ENCODE data around the gene RAB28.
"Not testable (repeated sequence)": the region's sequence is repeated elsewhere in the genome, so short reads cannot be mapped to it uniquely, and the experiment has no call there.

RAB28 gene

DNA sequence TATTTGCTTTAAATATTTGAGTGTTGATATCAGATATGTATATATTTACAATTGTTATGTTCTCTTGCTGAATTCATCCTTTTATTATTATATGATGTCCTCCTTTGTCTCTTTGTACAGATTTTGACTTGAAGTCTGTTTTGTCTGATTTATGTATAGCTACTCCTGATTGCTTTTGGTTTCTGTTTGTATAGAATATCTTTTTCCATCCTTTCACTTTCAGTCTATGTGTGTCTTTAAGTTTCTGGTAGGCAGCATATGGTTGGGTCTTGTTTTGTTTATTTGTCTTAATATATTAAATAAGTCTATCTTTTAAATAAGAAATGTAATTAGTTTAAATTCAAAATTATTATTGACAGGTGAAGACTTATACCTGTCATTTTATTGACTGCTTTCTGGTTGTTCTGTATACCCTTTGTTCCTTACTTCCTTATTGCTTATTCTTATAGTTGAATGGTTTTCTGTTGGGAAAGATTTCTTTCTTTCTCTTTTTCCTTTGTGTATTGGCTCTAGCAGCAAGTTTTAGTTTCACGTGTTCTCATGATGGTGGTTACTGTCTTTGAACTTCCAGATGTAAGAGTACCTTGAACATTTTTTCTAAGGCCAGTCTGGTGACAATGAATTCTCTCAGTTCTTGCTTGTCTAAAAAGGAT is 31.1 kb downstream of the RAB28 start:
- no peak for DNase-seq (ENCODE audit: extremely low read depth in 1 of 2, low read depth in 1 of 2)

DNA sequence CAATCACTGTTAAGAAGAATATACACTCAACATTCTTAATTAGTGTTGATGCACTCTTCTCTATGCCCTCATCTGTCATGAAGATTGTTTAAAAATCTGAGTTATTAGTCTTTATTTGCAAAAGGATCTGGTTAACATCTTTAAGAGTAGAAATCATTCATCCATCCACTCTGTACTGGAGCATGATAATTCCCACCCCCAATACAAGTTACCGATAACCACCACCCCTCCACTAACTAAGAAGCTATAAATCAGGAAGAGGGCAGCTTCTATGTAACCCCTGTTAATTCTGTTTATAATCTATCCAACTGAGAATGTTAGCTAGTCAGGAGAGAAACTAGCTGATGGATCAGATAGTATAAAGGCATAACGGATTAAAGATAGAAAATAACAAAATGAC is 34.5 kb downstream of the RAB28 start:
- DNase-seq (ENCODE audit: extremely low read depth in 1 of 2, low read depth in 1 of 2): no peak

DNA sequence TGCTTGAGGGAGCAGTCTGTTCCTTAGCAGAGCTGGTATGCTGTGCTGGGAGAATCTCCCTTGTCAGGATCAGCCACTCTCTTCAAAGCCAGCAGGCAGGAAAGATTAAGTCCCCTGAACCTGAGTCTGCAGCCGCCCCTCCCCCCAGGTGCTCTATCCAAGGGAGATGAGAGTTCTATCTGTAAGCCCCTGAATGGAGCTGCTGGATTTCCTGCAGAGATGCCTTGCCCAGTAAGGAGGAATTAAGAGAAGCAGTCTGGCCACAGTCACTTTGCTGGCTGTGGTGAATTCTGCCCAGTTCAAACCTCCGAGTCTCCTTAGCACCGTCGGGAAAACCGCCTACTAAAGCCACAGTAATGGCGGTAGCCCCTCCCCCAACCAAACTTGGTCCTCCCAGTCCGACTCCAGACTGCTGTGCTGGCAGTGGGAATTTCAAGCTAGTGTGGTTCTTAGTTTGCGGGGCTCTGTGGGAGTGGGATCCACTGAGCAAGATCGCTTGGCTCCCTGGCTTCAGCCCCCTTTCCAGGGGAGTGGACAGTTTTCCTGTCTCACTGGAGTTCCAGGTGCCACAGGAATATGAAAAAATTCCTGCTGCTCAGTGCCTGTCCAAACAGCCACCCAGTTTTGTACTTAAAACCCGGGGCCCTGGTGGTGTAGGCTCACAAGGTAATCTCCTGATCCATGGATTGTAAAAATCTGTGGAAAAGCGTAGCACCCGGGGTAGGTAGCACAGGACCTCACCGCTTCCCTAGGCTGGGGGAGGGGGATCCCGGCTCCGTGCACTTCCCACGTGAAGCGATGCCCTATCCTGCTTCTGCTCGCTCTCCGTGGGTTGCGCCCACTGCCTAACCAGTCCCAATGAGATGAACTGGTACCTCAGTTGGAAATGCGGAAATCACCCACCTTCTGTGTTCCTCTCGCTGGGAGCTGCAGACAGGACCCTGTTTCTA is 38.0 kb downstream of the RAB28 start:
- no peak for DNase-seq (ENCODE audit: extremely low read depth in 1 of 2, low read depth in 1 of 2)

DNA sequence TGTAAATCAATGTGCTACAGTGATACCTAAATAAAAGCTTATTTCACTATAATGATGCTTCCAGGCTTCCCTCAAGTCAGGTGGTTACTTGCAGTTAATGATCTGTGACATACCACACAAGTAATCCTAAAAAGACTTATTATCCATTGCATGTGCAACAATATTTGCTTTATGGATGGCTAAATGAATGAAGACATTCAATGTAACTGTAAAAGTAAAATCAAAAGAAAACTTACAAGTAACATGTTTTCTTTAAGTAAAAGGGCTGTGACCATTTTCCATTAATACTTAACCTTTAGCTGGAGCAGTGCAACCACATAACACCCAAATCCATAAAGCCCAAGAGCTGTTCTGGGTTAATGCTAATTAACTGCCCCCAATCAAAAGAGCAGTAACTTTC is 42.6 kb downstream of the RAB28 start:
- DNase-seq (ENCODE audit: extremely low read depth in 1 of 2, low read depth in 1 of 2): no peak

DNA sequence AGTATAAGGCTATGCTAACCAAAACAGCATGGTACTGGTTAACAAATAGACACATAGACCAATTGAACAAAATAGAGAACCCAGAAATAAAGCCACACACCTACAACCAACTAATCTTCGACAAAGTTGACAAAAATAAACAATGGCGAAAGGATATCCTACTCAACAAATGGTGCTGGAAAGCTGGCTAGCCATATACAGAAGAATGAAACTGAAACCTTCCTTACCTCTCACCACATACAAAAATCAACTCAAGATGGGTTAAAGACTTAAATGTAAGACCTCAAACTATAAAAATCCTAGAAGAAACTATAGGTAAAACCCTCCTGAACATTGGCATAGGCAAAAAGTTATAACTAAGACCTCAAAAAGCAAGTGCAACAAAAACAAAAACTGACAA is 47.2 kb downstream of the RAB28 start:
- no peak for DNase-seq (ENCODE audit: extremely low read depth in 1 of 2, low read depth in 1 of 2)

DNA sequence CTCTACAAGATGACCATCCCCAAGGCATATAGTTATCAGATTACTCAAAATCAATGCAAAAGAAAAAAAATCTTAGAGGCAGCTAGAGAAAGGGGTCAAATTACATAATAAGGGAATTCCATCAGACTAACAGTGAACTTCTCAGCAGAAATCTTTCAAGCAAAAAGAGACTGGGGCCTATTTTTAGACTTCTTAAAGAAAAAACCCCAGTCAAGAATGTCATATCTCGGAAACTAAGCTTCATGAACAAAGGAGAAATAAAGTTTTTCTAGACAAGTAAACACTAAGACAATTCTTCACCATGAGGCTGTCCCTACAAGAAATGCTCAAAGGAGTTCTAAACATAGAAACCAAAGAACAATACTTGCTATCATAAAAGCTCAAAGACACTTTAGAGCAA is 51.7 kb downstream of the RAB28 start:
- DNase-seq (ENCODE audit: extremely low read depth in 1 of 2, low read depth in 1 of 2): no peak

DNA sequence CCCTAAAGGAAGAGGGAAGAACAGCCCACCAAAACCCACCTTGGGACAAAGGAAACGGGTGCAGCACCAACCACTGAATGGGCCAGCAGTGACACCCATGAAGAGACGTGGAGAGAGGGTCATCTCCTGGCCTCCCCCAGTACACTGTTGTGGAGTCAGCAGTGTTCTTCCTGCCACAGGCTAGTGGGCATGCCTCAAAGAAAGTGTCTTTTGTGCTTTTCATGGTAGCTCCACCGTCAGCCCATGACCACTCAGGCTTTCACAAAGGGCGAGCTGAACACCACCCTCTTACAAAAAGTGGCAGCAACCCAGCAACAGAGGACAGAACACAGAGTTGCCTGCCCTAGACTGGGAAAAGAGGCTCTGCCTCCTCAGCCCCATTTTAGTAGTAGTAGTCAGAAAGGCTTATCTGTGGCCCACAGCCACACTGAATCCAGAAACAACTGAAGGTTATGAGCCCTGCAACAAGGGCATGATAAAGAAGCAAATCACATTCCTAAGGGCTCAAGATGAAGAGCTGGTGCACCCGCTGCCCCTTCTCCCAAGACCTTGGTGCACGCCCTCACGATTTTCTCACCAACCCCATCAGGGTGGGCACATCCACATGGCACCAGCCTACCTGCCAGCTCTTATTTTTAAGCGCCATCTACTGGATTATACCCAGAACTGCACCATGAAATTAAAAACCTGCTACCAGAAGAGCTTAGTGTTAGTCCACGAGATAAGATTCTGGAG is 53.1 kb downstream of the RAB28 start:
- DNase-seq (ENCODE audit: extremely low read depth in 1 of 2, low read depth in 1 of 2): no peak

DNA sequence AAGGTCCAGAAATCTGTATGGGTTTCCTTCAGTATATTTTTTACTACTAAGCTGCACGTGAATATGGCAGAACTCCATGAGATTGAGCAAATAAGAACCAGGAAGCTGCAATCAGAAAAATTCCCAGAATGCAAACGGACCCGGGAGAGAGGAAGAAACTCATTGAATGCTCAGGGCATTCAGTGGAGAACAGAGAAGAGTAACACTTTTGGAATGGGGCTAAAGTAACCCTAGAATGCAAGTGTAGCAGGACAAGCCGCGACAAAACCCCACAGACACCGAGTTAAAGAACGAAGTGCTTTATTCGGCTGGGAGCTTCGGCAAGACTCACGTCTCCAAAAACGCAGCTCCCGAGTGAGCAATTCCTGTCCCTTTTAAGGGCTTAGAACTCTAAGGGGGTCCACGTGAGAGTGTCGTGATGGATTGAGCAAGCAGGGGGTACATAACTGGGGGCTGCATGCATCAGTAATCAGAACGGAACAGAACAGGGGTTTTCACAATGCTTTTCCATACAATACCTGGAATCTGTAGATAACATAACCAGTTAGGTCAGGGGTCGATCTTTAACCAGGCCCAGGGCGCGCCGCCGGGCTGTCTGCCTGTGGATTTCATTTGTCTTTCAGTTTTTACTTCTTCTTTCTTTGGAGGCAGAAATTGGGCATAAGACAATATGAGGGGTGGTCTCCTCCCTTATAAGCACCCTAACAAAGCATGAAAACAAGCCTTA is 56.4 kb downstream of the RAB28 start:
- no peak for DNase-seq (ENCODE audit: extremely low read depth in 1 of 2, low read depth in 1 of 2)

DNA sequence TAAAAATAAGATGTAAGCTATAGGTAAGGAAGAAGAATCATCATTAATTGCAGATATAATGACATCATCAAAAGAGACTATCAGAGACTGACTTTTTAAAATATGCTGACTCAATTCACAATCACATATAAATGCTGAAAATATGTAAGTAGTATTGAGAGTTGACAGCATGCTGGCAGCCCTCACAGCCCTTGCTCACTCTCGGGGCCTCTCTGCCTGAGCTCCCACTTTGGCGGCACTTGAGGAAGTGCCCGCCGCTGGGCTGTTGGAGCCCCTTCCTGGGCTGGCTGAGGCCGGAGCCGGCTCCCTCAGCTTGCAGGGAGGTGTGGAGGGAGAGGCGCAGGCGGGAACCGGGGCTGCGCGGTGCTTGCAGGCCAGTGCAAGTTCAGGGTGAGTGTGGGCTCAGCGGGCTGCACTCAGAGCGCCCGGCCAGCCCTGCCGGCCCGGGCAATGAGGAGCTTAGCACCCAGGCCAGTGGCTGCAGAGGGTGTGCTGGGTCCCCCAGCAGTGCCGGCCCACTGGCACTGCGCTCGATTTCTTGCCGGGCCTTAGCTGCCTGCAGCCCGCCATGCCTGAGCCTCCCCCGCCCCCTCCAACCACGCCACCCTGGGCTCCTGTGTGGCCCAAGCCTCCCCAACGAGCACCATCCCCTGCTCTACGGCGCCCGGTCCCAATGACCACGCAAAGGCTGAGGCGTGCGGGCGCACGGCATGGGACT is 68.9 kb downstream of the RAB28 start:
- no peak for DNase-seq (ENCODE audit: extremely low read depth in 1 of 2, low read depth in 1 of 2)

DNA sequence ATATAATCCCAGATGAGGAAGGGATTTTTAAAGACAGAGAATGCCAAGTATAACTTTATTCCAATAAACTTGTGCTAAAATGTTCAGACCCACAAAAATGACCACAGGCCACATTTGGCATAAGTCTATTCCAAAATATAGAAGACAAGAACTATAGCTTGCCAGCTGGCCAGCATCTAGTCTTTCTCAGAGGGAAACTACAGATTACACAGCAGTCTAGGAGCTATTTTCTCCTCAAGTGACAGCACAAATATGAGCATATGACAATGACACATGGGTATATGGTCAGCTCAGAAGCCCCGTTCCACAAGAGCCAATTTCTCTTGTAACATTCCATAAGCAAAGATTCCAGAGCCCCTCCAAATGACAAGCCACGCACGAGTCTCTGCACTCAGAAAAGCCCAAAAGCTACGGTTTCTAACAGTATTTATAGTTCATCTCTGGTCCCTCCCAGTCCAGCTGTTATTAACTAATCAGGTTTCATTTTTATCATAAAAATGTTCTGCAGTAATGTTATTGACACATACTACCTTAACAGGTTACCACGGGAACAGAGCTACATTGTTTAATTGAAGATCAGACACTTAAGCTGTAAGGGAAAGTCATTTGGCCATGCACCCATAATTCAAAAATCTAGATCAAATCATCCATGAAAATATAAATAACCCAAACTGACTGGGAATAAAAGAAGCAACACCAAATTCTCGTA is 70.3 kb downstream of the RAB28 start:
- DNase-seq (ENCODE audit: extremely low read depth in 1 of 2, low read depth in 1 of 2): no peak

DNA sequence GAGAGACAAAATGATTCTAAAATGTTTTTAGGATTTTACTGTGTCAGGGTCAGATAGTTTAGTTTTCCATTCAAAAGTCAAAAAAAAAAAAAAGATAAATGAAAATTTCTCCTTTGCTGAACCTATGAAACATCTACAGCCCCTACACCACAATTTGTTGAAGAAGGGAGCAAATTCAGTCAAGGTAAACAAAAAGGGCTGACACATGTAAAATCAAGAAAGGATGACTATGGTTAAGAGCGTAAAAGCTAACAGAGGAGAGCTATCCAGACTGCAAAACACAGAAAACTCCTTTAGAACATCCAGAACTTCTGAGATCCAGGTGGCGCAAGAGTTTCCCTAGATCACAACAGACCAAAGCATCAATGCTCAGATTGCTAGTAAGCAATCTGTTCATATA is 72.2 kb downstream of the RAB28 start:
- DNase-seq (ENCODE audit: extremely low read depth in 1 of 2, low read depth in 1 of 2): no peak

DNA sequence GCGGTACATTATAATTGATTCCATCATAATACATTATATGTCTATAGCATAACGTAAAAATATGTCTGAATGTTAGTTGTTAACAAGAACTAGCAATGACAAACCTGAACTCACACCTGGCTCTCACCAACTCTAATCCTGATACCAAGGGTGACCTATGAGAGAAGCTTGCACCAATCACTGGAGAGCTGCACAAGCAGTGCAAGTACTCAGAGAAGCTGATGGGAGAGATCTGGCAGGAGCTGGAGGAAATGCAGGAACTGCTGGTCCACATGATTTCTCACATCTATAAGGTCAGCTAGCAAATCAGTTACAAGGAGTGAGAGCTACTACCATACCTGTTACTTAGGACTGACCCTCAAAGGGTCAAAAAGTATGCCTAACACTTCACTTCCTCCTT is 74.8 kb downstream of the RAB28 start:
- DNase-seq (ENCODE audit: extremely low read depth in 1 of 2, low read depth in 1 of 2): no peak

DNA sequence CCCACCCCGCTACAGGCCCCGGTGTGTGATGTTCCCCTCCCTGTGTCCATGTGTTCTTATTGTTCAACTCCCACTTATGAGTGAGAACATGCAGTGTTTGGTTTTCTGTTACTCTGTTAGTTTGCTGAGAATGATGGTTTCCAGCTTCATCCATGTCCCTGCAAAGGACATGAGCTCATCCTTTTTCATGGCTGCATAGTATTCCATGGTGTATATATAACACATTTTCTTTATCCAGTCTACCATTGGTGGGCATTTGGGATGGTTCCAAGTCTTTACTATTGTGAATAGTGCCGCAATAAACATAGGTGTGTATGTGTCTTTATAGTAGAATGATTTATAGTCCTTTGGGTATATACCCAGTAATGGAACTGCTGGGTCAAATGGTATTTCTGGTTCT is 78.0 kb downstream of the RAB28 start:
- DNase-seq (ENCODE audit: extremely low read depth in 1 of 2, low read depth in 1 of 2): not testable (repeated sequence)

DNA sequence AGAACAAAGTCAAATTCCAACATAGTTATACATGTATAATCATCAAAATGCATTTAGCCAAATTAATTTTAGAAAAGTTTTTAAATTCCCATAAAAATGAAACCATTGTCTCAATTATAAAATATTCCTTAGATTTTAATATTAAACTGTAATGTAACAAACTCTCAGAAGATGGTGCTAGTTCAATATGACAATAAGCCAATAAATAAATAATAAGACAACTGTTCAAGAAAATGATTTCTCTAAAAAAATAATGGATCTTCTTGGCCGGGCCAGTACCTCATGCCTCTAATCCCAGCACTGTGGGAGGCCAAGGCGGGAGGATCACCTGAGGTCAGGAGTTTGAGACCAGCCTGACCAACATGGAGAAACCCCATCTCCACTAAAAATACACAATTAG is 80.3 kb downstream of the RAB28 start:
- no peak for DNase-seq (ENCODE audit: extremely low read depth in 1 of 2, low read depth in 1 of 2)

DNA sequence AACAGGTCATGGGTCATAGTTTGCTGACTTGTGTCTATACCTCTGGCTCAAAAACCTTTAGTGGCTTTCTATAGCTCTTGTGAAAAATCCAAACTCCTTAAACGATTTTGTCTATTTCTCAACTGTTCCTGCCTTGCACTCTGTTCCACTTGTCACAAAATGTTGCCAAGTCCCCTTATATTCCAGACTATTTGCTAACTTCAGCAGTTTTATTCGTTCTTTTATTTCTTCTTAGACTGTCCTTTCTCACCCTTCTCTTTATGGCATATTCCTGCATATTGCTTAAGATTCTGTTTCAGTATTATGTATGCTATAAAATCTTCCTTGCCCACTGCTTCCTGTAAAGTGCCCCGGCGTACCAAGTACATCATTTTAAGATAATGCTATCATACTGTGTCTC is 80.8 kb downstream of the RAB28 start:
- DNase-seq (ENCODE audit: extremely low read depth in 1 of 2, low read depth in 1 of 2): no peak

DNA sequence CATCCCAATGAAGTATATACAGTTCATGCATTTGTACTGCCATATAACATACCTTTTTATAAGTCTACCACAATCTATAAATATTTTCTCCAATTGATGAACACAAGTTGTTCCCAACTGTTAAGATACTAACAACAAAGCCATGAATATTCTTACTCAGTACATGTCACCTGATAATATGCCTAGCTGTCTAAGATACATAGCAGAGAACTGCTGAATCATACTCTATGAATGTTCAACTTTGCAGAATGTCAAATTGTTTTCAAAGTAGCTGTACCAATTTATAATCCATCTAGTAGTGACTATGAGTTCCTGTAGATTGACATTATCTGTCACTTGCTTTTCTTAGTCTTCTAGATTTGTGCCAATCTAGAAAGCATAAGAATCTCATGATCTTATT is 84.9 kb downstream of the RAB28 start:
- DNase-seq (ENCODE audit: extremely low read depth in 1 of 2, low read depth in 1 of 2): no peak

DNA sequence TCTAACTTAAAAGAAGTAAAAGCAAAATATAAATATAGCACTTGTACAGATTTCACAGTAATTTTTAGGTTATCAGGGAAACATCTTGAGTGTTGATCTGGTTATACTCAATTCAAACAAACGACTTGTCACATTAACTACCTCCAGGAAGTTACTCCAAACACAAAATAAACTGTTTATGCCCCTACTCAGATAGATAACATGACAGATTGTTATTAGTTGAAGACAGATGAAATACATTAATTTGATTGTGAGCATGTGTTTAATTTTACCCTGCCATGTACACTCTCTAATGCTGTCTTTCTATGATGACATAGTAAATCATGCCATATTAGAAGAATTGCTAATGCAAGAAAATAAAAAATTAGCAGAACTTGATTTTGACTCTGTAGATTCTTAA is 88.0 kb downstream of the RAB28 start:
- no peak for DNase-seq (ENCODE audit: extremely low read depth in 1 of 2, low read depth in 1 of 2)

DNA sequence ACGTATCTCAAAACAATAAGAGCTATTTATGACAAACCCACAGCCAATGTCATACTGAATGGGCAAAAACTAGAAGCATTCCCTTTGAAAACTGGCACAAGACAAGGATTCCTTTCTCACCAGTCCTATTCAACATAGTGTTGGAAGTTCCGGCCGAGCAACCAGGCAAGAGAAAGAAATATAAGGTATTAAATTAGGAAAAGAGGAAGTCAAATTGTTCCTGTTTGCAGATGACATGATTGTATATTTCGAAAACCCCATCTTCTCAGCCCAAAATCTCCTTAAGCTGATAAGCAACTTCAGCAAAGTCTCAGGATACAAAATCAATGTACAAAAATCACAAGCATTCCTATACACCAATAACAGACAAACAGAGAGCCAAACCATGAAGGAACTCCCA is 94.2 kb downstream of the RAB28 start:
- not testable (repeated sequence) for DNase-seq (ENCODE audit: extremely low read depth in 1 of 2, low read depth in 1 of 2)

DNA sequence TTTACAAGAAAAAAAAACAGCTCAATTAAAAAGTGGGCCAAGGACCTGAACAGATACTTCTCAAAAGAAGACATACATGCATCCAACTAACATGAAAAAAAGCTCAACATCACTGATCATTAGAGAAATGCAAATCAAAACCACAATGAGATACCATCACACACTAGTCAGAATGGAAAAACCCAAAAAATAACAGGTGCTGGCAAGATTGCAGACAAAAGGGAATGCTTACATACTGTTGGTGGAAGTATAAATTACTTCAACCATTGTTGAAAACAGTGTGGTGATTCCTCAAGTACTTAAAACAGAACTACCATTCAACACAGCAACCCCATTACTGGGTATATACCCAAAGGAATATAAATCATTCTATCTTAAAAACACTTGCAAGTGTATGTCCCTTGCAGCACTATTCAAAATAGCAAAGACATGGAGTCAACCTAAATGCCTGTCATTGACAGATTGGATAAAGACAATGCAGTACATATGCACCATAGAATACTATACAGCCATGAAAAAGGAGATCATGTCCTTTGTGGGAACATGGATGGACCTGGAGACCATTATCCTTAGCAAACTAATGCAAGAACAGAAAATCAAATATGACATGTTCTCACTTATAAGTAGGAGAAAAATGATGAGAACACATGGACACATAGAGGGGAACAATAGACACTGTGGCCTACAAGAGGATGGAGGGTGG is 97.6 kb downstream of the RAB28 start:
- no peak for DNase-seq (ENCODE audit: extremely low read depth in 1 of 2, low read depth in 1 of 2)
